ENCODE data around the gene SLX4IP. TPM values are rescaled to one million over a fixed set of nuclear protein-coding genes. Genes with fewer than 3 reads are reported as not detected.

SLX4IP gene
- total and polyA plus RNA-seq, 2 donors (not counting 3 experiments of a cell fraction or from before 2014, with no cell fraction given) = 1.9 to 4.5 TPM

- TF ChIP-seq EZH2 (IDR thresholded peaks at IDR 0.05; ENCODE audit: borderline replicate concordance, low read depth, low read length, severe bottlenecking) = no peak
- no peak for TF ChIP-seq CTCF (IDR thresholded peaks at IDR 0.05; ENCODE audit: extremely low read depth in 1 of 2, insufficient read depth in 1 of 2, low read depth in 1 of 2, low read length in 2 of 2)
- no peak for TF ChIP-seq MAX (IDR thresholded peaks at IDR 0.05; ENCODE audit: insufficient read depth, insufficient read length)
- TF ChIP-seq POLR2AphosphoS5 (IDR thresholded peaks at IDR 0.05; ENCODE audit: insufficient read depth, low read depth, low read length) = no peak
- no peak for TF ChIP-seq JUN (IDR thresholded peaks at IDR 0.05; ENCODE audit: borderline replicate concordance, insufficient read depth, insufficient read length, low read depth)
- TF ChIP-seq GATA2 (IDR thresholded peaks at IDR 0.05; ENCODE audit: insufficient read depth, insufficient read length, low read depth, low read length) = no peak
- TF ChIP-seq POLR2A (IDR thresholded peaks at IDR 0.05; ENCODE audit: low read depth, low read length) = no peak
- no peak for TF ChIP-seq FOS (IDR thresholded peaks at IDR 0.05; ENCODE audit: borderline replicate concordance, insufficient read depth, low read length)
- TF ChIP-seq MYC (IDR thresholded peaks at IDR 0.05; ENCODE audit: low read depth, low read length) = no peak
- CTCF ChIA-PET = interaction anchor here (0.7 to 2.0 kb wide), 10 partner anchors 9 to 84 kb away, joined by 3 to 11 read pairs (median 4); no protein-coding TSS in a partner anchor
- H3K27me3 ChIP-seq (ENCODE audit: control insufficient read depth in 2 of 2, insufficient read depth in 2 of 2, low read length in 2 of 2) = no peaks in the 10 kb centered on the region
- no peak overlapping the region for H2AFZ ChIP-seq (ENCODE audit: low read depth, low read length)
- H3K9ac ChIP-seq (replicated peaks; ENCODE audit: extremely low read depth, insufficient read depth, low read length) = no peak overlapping the region
- DNase-seq (ENCODE audit: low read depth, low spot score) (peak; percentile 73), FAIRE-seq (no peak)
- no peaks in the 10 kb centered on the region for H3K9me3 ChIP-seq (replicated peaks; ENCODE audit: control insufficient read depth, insufficient read depth, low read length)
- H3K4me3 ChIP-seq (replicated peaks in 1 of 3; ENCODE audit: insufficient read depth in 1 of 3, low read depth in 1 of 3, low read length in 3 of 3) = no peak overlapping the region
- peaks cover 38% of the 10 kb centered on the region for H3K4me1 ChIP-seq (ENCODE audit: control insufficient read depth, extremely low read depth, insufficient read depth, low read length)
- intact Hi-C loops (cut with micrococcal nuclease) = loop anchor here (2.0 kb wide), 1 partner anchor 32 kb away; no protein-coding TSS in a partner anchor
- H3K9me1 ChIP-seq (replicated peaks; ENCODE audit: control insufficient read depth, extremely low read depth, insufficient read depth, low read length) = no peaks in the 10 kb centered on the region
- POLR2A ChIA-PET = interaction anchor here (1.2 kb wide), 1 partner anchor 35 kb away, joined by 3 read pairs; no protein-coding TSS in a partner anchor
- dilution Hi-C loops (cut with MboI; ENCODE audit: extremely low pct_ligation_motif_present, low sequenced_read_pairs) = no loop called here
- no peak overlapping the region for H3K27ac ChIP-seq (ENCODE audit: insufficient read depth, low read depth, low read length)
- H3K4me2 ChIP-seq (ENCODE audit: insufficient read depth, low read length) = no peak overlapping the region
- H3K36me3 ChIP-seq (ENCODE audit: control insufficient read depth in 2 of 2, extremely low read depth in 1 of 2, insufficient read depth in 2 of 2, low read length in 2 of 2) = peaks cover 6 to 20% of the 10 kb centered on the region in 2 experiments
- H4K20me1 ChIP-seq (replicated peaks; ENCODE audit: control insufficient read depth, extremely low read depth, insufficient read depth, low read length) = no peaks in the 10 kb centered on the region
- BruUV-seq (replicated peaks) = no TSS peak
- H3K79me2 ChIP-seq (ENCODE audit: control insufficient read depth, insufficient read depth, low read length) = no peaks in the 10 kb centered on the region
These were observed 201.3 kb downstream of the SLX4IP start for GRCh38 chr20:10636326-10636818.
